ENCODE results near the gene PRR33. TPM values are rescaled to one million over a fixed set of nuclear protein-coding genes. Genes with fewer than 3 reads are reported as not detected.

Gene PRR33
- total and polyA plus RNA-seq, 2 donors (not counting 3 experiments of a cell fraction or from before 2014, with no cell fraction given) = not detected

DNA sequence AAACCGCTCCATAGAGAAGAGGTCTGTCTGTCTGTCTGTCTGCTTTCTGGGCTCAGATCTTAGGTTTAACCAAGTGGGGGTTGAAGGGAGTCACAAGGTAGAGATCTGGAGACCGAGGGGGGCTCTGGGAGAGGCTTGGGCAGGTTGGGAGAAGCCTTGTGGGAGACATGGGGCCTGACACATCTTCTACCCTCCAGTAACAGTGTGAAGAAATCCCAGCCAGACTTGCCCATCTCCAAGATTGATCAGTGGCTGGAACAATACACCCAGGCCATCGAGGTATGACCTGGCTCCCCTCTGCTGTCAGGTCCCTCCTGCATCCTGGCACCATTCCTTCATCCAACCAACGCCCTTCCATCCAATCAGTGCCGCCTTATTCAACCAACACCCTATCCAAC is 7.4 kb downstream of the PRR33 start:
- ChIA-PET POLR2A (no interaction called here), CTCF (interaction anchor here (1.0 to 3.7 kb wide), 6 partner anchors 51 to 269 kb away, joined by 3 to 262 read pairs (median 68); partner anchors contain the start of gene MRPL23)
- Histone ChIP-seq H3K9me3 (replicated peaks; ENCODE audit: control insufficient read depth, insufficient read depth, low read length) (no peaks in the 10 kb centered on the region), H4K20me1 (replicated peaks; ENCODE audit: control insufficient read depth, extremely low read depth, insufficient read depth, low read length) (no peaks in the 10 kb centered on the region), H3K4me1 (ENCODE audit: control insufficient read depth, extremely low read depth, insufficient read depth, low read length) (no peaks in the 10 kb centered on the region), H3K79me2 (ENCODE audit: control insufficient read depth, insufficient read depth, low read length) (no peaks in the 10 kb centered on the region), H3K4me2 (ENCODE audit: insufficient read depth, low read length) (no peak overlapping the region), H3K9ac (replicated peaks; ENCODE audit: extremely low read depth, insufficient read depth, low read length) (no peak overlapping the region), H3K27me3 (ENCODE audit: control insufficient read depth in 2 of 2, insufficient read depth in 2 of 2, low read length in 2 of 2) (no peaks in the 10 kb centered on the region), H3K9me1 (replicated peaks; ENCODE audit: control insufficient read depth, extremely low read depth, insufficient read depth, low read length) (no peaks in the 10 kb centered on the region), H2AFZ (ENCODE audit: low read depth, low read length) (no peak overlapping the region), H3K4me3 (replicated peaks in 1 of 3; ENCODE audit: insufficient read depth in 1 of 3, low read depth in 1 of 3, low read length in 3 of 3) (no peak overlapping the region), H3K27ac (ENCODE audit: insufficient read depth, low read depth, low read length) (no peak overlapping the region), H3K36me3 (ENCODE audit: control insufficient read depth in 2 of 2, extremely low read depth in 1 of 2, insufficient read depth in 2 of 2, low read length in 2 of 2) (no peaks in the 10 kb centered on the region)
- intact Hi-C loops (cut with micrococcal nuclease) = no loop called here
- no peak for FAIRE-seq
- BruUV-seq (replicated peaks) = no TSS peak
- no peak for DNase-seq (ENCODE audit: low read depth, low spot score)
- dilution Hi-C loops (cut with MboI; ENCODE audit: extremely low pct_ligation_motif_present, low sequenced_read_pairs) = no loop called here
- no peak for TF ChIP-seq FOS (IDR thresholded peaks at IDR 0.05; ENCODE audit: borderline replicate concordance, insufficient read depth, low read length)
- no peak for TF ChIP-seq MYC (IDR thresholded peaks at IDR 0.05; ENCODE audit: low read depth, low read length)
- TF ChIP-seq, protein P1, sequence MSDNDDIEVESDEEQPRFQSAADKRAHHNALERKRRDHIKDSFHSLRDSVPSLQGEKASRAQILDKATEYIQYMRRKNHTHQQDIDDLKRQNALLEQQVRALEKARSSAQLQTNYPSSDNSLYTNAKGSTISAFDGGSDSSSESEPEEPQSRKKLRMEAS (IDR thresholded peaks at IDR 0.05; ENCODE audit: insufficient read depth, insufficient read length) = no peak
- TF ChIP-seq JUN (IDR thresholded peaks at IDR 0.05; ENCODE audit: borderline replicate concordance, insufficient read depth, insufficient read length, low read depth) = no peak
- TF ChIP-seq, protein P2, sequence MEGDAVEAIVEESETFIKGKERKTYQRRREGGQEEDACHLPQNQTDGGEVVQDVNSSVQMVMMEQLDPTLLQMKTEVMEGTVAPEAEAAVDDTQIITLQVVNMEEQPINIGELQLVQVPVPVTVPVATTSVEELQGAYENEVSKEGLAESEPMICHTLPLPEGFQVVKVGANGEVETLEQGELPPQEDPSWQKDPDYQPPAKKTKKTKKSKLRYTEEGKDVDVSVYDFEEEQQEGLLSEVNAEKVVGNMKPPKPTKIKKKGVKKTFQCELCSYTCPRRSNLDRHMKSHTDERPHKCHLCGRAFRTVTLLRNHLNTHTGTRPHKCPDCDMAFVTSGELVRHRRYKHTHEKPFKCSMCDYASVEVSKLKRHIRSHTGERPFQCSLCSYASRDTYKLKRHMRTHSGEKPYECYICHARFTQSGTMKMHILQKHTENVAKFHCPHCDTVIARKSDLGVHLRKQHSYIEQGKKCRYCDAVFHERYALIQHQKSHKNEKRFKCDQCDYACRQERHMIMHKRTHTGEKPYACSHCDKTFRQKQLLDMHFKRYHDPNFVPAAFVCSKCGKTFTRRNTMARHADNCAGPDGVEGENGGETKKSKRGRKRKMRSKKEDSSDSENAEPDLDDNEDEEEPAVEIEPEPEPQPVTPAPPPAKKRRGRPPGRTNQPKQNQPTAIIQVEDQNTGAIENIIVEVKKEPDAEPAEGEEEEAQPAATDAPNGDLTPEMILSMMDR (IDR thresholded peaks at IDR 0.05; ENCODE audit: extremely low read depth in 1 of 2, insufficient read depth in 1 of 2, low read depth in 1 of 2, low read length in 2 of 2) = no peak
- TF ChIP-seq POLR2A (IDR thresholded peaks at IDR 0.05; ENCODE audit: low read depth, low read length) = no peak
- TF ChIP-seq POLR2AphosphoS5 (IDR thresholded peaks at IDR 0.05; ENCODE audit: insufficient read depth, low read depth, low read length) = no peak
